ENCODE measurements around the gene EHBP1.

The EHBP1 gene

DNA sequence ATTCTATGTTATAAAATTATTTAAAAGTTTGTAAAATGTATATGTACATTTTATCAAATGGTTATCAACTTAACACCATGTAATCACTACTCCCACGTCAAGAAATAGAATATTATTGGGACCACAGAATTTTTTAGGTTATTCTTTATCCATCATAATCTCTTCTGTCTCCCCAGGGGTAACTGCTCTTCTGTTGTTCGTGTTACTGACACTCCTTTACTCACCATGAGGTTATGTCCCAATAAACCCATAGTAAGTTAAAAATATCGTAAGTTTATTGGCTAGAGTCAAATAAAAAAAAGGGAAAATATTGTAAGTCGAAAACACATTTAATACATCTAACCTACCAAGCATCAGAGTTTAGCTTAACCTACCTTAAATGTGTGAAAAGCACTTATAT lies 359.1 kb downstream of the EHBP1 start:
- TF ChIP-seq, protein P1, sequence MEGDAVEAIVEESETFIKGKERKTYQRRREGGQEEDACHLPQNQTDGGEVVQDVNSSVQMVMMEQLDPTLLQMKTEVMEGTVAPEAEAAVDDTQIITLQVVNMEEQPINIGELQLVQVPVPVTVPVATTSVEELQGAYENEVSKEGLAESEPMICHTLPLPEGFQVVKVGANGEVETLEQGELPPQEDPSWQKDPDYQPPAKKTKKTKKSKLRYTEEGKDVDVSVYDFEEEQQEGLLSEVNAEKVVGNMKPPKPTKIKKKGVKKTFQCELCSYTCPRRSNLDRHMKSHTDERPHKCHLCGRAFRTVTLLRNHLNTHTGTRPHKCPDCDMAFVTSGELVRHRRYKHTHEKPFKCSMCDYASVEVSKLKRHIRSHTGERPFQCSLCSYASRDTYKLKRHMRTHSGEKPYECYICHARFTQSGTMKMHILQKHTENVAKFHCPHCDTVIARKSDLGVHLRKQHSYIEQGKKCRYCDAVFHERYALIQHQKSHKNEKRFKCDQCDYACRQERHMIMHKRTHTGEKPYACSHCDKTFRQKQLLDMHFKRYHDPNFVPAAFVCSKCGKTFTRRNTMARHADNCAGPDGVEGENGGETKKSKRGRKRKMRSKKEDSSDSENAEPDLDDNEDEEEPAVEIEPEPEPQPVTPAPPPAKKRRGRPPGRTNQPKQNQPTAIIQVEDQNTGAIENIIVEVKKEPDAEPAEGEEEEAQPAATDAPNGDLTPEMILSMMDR (IDR thresholded peaks at IDR 0.05; ENCODE audit: low read depth, low read length, poor library complexity, severe bottlenecking): no peak
- no peak for TF ChIP-seq EZH2phosphoT487 (IDR thresholded peaks at IDR 0.05; ENCODE audit: borderline replicate concordance, low read length)
- no peaks in the 10 kb centered on the region for H3F3A ChIP-seq (ENCODE audit: control insufficient read depth, insufficient read depth)
- H3K27me3 ChIP-seq (ENCODE audit: control insufficient read depth, low read length): peaks cover 21% of the 10 kb centered on the region

DNA sequence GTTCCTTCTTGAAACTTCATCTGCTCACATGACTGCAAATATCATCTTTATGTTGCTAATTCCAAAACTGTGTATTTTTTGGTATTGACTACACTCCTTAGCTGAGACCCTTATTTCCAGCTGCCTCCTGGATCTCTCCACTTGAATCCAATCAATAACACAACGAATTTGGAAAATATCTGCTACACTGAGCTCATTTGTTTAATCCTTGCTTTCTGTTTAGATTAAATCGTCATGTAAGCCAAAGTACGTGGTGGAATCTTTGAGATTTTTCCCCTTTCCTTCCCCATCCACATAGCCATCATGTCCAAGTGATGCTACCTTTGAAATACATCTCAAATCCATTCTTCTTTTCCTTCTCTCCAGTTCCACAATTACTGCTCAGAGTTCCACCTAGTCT lies 360.8 kb downstream of the EHBP1 start:
- H3K79me2 ChIP-seq (ENCODE audit: control insufficient read depth, low read length): no peaks in the 10 kb centered on the region
- H3K36me3 ChIP-seq (ENCODE audit: control insufficient read depth, low read length): no peaks in the 10 kb centered on the region
- H3K4me3 ChIP-seq (ENCODE audit: low read length): no peak overlapping the region
- no peak overlapping the region for H3K4me2 ChIP-seq (ENCODE audit: low read length)
- peaks cover 15% of the 10 kb centered on the region for H3K27me3 ChIP-seq (ENCODE audit: control insufficient read depth, low read length)
- no peaks in the 10 kb centered on the region for H3K4me1 ChIP-seq (ENCODE audit: control insufficient read depth, low read length)
- TF ChIP-seq, protein P1 (IDR thresholded peaks at IDR 0.05; ENCODE audit: low read depth, low read length, poor library complexity, severe bottlenecking): no peak
- TF ChIP-seq EZH2phosphoT487 (IDR thresholded peaks at IDR 0.05; ENCODE audit: borderline replicate concordance, low read length): no peak
- no peak overlapping the region for H3K27ac ChIP-seq (ENCODE audit: low read depth, low read length)
- no peaks in the 10 kb centered on the region for H3F3A ChIP-seq (ENCODE audit: control insufficient read depth, insufficient read depth)
- no peaks in the 10 kb centered on the region for H3K9me3 ChIP-seq (ENCODE audit: control insufficient read depth, insufficient read depth, low read length)
- H4K20me1 ChIP-seq (ENCODE audit: control insufficient read depth, insufficient read depth, low read depth, low read length): no peaks in the 10 kb centered on the region
- H3K9me2 ChIP-seq (replicated peaks; ENCODE audit: control insufficient read depth, low read length): no peaks in the 10 kb centered on the region

More for the DNA sequence above, 359.1 kb downstream of the EHBP1 start:
- Histone ChIP-seq H4K20me1 (ENCODE audit: control insufficient read depth, insufficient read depth, low read depth, low read length) (no peaks in the 10 kb centered on the region), H3K4me2 (ENCODE audit: low read length) (no peak overlapping the region), H3K79me2 (ENCODE audit: control insufficient read depth, low read length) (no peaks in the 10 kb centered on the region), H3K9me3 (ENCODE audit: control insufficient read depth, insufficient read depth, low read length) (no peaks in the 10 kb centered on the region), H3K4me1 (ENCODE audit: control insufficient read depth, low read length) (no peaks in the 10 kb centered on the region), H3K36me3 (ENCODE audit: control insufficient read depth, low read length) (no peaks in the 10 kb centered on the region), H3K9me2 (replicated peaks; ENCODE audit: control insufficient read depth, low read length) (no peaks in the 10 kb centered on the region), H3K4me3 (ENCODE audit: low read length) (no peak overlapping the region), H3K27ac (ENCODE audit: low read depth, low read length) (no peak overlapping the region)

DNA sequence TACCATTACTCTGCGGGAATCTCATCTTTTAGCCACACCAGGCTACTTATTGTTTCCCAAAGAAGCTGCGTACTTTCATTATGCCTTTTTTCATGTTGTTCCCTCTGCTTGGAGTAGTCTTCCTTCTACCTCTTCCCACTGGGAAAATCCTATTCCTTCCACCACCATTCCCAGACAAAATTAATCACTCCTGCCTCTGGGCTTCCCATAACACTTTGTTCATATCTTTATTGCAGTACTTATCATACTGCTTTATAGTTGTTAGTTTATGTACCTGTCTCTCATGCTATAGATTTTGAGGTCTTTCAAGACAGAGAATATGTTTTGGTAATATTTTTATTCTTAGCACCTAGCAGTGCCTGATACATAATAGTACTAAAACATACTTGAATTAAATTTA lies 361.3 kb downstream of the EHBP1 start:
- no peaks in the 10 kb centered on the region for H4K20me1 ChIP-seq (ENCODE audit: control insufficient read depth, insufficient read depth, low read depth, low read length)
- no peaks in the 10 kb centered on the region for H3F3A ChIP-seq (ENCODE audit: control insufficient read depth, insufficient read depth)
- no peak overlapping the region for H3K27ac ChIP-seq (ENCODE audit: low read depth, low read length)
- H3K36me3 ChIP-seq (ENCODE audit: control insufficient read depth, low read length): no peaks in the 10 kb centered on the region
- H3K27me3 ChIP-seq (ENCODE audit: control insufficient read depth, low read length): peaks cover 11% of the 10 kb centered on the region
- TF ChIP-seq EZH2phosphoT487 (IDR thresholded peaks at IDR 0.05; ENCODE audit: borderline replicate concordance, low read length): no peak
- TF ChIP-seq, protein P1 (IDR thresholded peaks at IDR 0.05; ENCODE audit: low read depth, low read length, poor library complexity, severe bottlenecking): no peak
- no peaks in the 10 kb centered on the region for H3K79me2 ChIP-seq (ENCODE audit: control insufficient read depth, low read length)
- H3K9me3 ChIP-seq (ENCODE audit: control insufficient read depth, insufficient read depth, low read length): no peaks in the 10 kb centered on the region
- no peak overlapping the region for H3K4me2 ChIP-seq (ENCODE audit: low read length)
- H3K4me3 ChIP-seq (ENCODE audit: low read length): no peak overlapping the region
- no peaks in the 10 kb centered on the region for H3K4me1 ChIP-seq (ENCODE audit: control insufficient read depth, low read length)
- no peaks in the 10 kb centered on the region for H3K9me2 ChIP-seq (replicated peaks; ENCODE audit: control insufficient read depth, low read length)

DNA sequence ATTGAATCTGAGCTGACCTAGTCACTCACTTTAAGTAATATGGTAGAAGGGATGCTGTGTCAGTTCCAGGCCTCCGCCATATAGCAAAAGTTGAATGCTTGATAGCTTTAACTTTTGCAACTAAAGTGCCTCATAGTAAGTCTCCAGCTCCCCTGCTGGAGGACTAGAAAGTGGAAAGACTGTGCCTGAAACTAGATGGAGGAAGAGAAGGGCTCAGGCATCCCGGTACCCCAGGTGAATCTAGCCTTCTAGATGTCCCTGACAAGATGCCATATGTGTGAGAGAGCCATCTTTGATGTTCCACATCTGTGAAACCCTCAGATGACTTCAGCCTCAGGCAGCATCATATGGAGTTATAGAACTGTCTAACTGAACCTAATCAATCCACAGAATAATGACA lies 366.2 kb downstream of the EHBP1 start:
- no peak overlapping the region for H3K27ac ChIP-seq (ENCODE audit: low read depth, low read length)
- TF ChIP-seq EZH2phosphoT487 (IDR thresholded peaks at IDR 0.05; ENCODE audit: borderline replicate concordance, low read length): no peak
- TF ChIP-seq, protein P1 (IDR thresholded peaks at IDR 0.05; ENCODE audit: low read depth, low read length, poor library complexity, severe bottlenecking): no peak
- H3K9me3 ChIP-seq (ENCODE audit: control insufficient read depth, insufficient read depth, low read length): no peaks in the 10 kb centered on the region
- H3K9me2 ChIP-seq (replicated peaks; ENCODE audit: control insufficient read depth, low read length): no peaks in the 10 kb centered on the region
- H3K36me3 ChIP-seq (ENCODE audit: control insufficient read depth, low read length): no peaks in the 10 kb centered on the region
- H3K4me3 ChIP-seq (ENCODE audit: low read length): no peak overlapping the region
- no peaks in the 10 kb centered on the region for H3K79me2 ChIP-seq (ENCODE audit: control insufficient read depth, low read length)
- peaks cover 3% of the 10 kb centered on the region for H3K27me3 ChIP-seq (ENCODE audit: control insufficient read depth, low read length)
- H4K20me1 ChIP-seq (ENCODE audit: control insufficient read depth, insufficient read depth, low read depth, low read length): no peaks in the 10 kb centered on the region
- no peaks in the 10 kb centered on the region for H3K4me1 ChIP-seq (ENCODE audit: control insufficient read depth, low read length)
- no peak overlapping the region for H3K4me2 ChIP-seq (ENCODE audit: low read length)
- no peaks in the 10 kb centered on the region for H3F3A ChIP-seq (ENCODE audit: control insufficient read depth, insufficient read depth)
